ENCODE results near the gene CAPN2.

GRCh38 chr1:223664106-223664505, 48.2 kb upstream of the CAPN2 start:
- TF ChIP-seq, protein P1, sequence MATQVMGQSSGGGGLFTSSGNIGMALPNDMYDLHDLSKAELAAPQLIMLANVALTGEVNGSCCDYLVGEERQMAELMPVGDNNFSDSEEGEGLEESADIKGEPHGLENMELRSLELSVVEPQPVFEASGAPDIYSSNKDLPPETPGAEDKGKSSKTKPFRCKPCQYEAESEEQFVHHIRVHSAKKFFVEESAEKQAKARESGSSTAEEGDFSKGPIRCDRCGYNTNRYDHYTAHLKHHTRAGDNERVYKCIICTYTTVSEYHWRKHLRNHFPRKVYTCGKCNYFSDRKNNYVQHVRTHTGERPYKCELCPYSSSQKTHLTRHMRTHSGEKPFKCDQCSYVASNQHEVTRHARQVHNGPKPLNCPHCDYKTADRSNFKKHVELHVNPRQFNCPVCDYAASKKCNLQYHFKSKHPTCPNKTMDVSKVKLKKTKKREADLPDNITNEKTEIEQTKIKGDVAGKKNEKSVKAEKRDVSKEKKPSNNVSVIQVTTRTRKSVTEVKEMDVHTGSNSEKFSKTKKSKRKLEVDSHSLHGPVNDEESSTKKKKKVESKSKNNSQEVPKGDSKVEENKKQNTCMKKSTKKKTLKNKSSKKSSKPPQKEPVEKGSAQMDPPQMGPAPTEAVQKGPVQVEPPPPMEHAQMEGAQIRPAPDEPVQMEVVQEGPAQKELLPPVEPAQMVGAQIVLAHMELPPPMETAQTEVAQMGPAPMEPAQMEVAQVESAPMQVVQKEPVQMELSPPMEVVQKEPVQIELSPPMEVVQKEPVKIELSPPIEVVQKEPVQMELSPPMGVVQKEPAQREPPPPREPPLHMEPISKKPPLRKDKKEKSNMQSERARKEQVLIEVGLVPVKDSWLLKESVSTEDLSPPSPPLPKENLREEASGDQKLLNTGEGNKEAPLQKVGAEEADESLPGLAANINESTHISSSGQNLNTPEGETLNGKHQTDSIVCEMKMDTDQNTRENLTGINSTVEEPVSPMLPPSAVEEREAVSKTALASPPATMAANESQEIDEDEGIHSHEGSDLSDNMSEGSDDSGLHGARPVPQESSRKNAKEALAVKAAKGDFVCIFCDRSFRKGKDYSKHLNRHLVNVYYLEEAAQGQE (IDR thresholded peaks at IDR 0.05; ENCODE audit: insufficient read depth in 1 of 2, low read depth in 2 of 2, low read length in 2 of 2) = no peak
- TF ChIP-seq POLR2AphosphoS5 (IDR thresholded peaks at IDR 0.05; ENCODE audit: low read depth, low read length) (no peak), SIN3A (IDR thresholded peaks at IDR 0.05; ENCODE audit: borderline replicate concordance, insufficient read depth, low read length) (no peak), TAF1 (IDR thresholded peaks at IDR 0.05; ENCODE audit: borderline replicate concordance, insufficient read depth, low read length) (no peak)

All from PFSK-1 (cell line).